GM12873 (cell line): ENCODE results near the gene NIFK.

Source experiments
- CTCF ChIP-seq: IDR thresholded peaks from 2 replicates; pipeline ENCODE4 v1.5.1; 2012; ENCODE audit warnings: low read depth, mild to moderate bottlenecking, moderate library complexity, low read length, control low read depth; ENCODE audit not compliant: insufficient read depth; ENCODE audit errors: missing control alignments

The NIFK gene

GRCh38 chr2:121690095-121690494, 46.6 kb downstream of the NIFK start:
- no peak for TF ChIP-seq CTCF

- peak; percentile 26 for TF ChIP-seq CTCF
These were observed 47.3 kb downstream of the NIFK start for GRCh38 chr2:121689356-121689755.

GRCh38 chr2:121688820-121689219, 47.9 kb downstream of the NIFK start:
- no peak for TF ChIP-seq CTCF

- no peak for TF ChIP-seq CTCF
These were observed 49.8 kb downstream of the NIFK start for GRCh38 chr2:121686902-121687301.

GRCh38 chr2:121686218-121686617, 50.5 kb downstream of the NIFK start:
- TF ChIP-seq CTCF = no peak

GRCh38 chr2:121682396-121683298, 54.0 kb downstream of the NIFK start:
- no peak for TF ChIP-seq CTCF

- TF ChIP-seq CTCF = no peak
These were observed 58.8 kb downstream of the NIFK start for GRCh38 chr2:121677855-121678254.
